Hematopoietic multipotent progenitor cell treated with erythropoietin and hydrocortisone succinate and interleukin-3 and kit ligand, for 6 days (in vitro differentiated cells): ENCODE measurements around the gene PPIL1.
A peak's percentile ranks its signal among the peaks of the same experiment; 100 is the strongest.

ENCODE experiments used
- DNase-seq: peaks from one replicate; pipeline ENCODE4 v3.0.0-alpha.2; 2015

PPIL1 gene

GRCh38 chr6:36853325-36853724 lies 21.3 kb downstream of the PPIL1 start:
- peak; percentile 63 for DNase-seq

- no peak for DNase-seq
These were observed 22.0 kb downstream of the PPIL1 start for GRCh38 chr6:36852481-36853147.

GRCh38 chr6:36851626-36852025 lies 23.0 kb downstream of the PPIL1 start:
- peak; percentile 50 for DNase-seq

GRCh38 chr6:36851149-36851614 lies 23.4 kb downstream of the PPIL1 start:
- DNase-seq: peak; percentile 88

GRCh38 chr6:36850021-36850420 lies 24.6 kb downstream of the PPIL1 start:
- no peak for DNase-seq

- peak; percentile 95 for DNase-seq
These were observed 25.8 kb downstream of the PPIL1 start for GRCh38 chr6:36848658-36849441.

- DNase-seq: no peak
These were observed 26.6 kb downstream of the PPIL1 start for GRCh38 chr6:36847991-36848390.

- no peak for DNase-seq
These were observed 27.5 kb downstream of the PPIL1 start for GRCh38 chr6:36847152-36847551.

- no peak for DNase-seq
These were observed 29.4 kb downstream of the PPIL1 start for GRCh38 chr6:36845233-36845632.

GRCh38 chr6:36844232-36845170 lies 30.1 kb downstream of the PPIL1 start:
- DNase-seq: no peak

- DNase-seq: no peak
These were observed 31.4 kb downstream of the PPIL1 start for GRCh38 chr6:36843170-36843569.

GRCh38 chr6:36841756-36842155 lies 32.8 kb downstream of the PPIL1 start:
- DNase-seq: no peak

- peak; percentile 62 for DNase-seq
These were observed 33.9 kb downstream of the PPIL1 start for GRCh38 chr6:36840432-36841403.

GRCh38 chr6:36839749-36840431 lies 34.7 kb downstream of the PPIL1 start:
- peak; percentile 38 for DNase-seq

- DNase-seq: no peak
These were observed 35.5 kb downstream of the PPIL1 start, which contains the start of gene CPNE5 for GRCh38 chr6:36838896-36839748. Gene CPNE5 (minus strand): TSS chr6:36839444. CDS start chr6:36839377, 67 bp downstream.

- DNase-seq: no peak
These were observed 36.9 kb downstream of the PPIL1 start for GRCh38 chr6:36837686-36838085.

GRCh38 chr6:36837022-36837339 lies 37.6 kb downstream of the PPIL1 start:
- DNase-seq: no peak

- no peak for DNase-seq
These were observed 38.2 kb downstream of the PPIL1 start for GRCh38 chr6:36836111-36837021.
